ENCODE results near the gene HEMK1.

The HEMK1 gene

GRCh38 chr3:50625231-50626182 is 56.2 kb downstream of the HEMK1 start:
- Histone ChIP-seq H3F3A (ENCODE audit: control insufficient read depth, insufficient read depth) (no peaks in the 10 kb centered on the region), H3K4me3 (ENCODE audit: low read length) (no peak overlapping the region), H3K4me1 (ENCODE audit: control insufficient read depth, low read length) (peaks cover 6% of the 10 kb centered on the region), H3K36me3 (ENCODE audit: control insufficient read depth, low read length) (no peaks in the 10 kb centered on the region), H3K79me2 (ENCODE audit: control insufficient read depth, low read length) (no peaks in the 10 kb centered on the region), H3K27ac (ENCODE audit: low read depth, low read length) (no peak overlapping the region), H3K9me3 (ENCODE audit: control insufficient read depth, insufficient read depth, low read length) (no peaks in the 10 kb centered on the region), H3K4me2 (ENCODE audit: low read length) (no peak overlapping the region), H3K9me2 (replicated peaks; ENCODE audit: control insufficient read depth, low read length) (no peaks in the 10 kb centered on the region), H4K20me1 (ENCODE audit: control insufficient read depth, insufficient read depth, low read depth, low read length) (no peaks in the 10 kb centered on the region; the same call in 1 of the 2 replicates), H3K27me3 (ENCODE audit: control insufficient read depth, low read length) (no peaks in the 10 kb centered on the region)
- TF ChIP-seq CTCF (IDR thresholded peaks at IDR 0.05; ENCODE audit: low read depth, low read length, poor library complexity, severe bottlenecking): no peak
- no peak for TF ChIP-seq EZH2phosphoT487 (IDR thresholded peaks at IDR 0.05; ENCODE audit: borderline replicate concordance, low read length)

- Histone ChIP-seq H3K4me1 (ENCODE audit: control insufficient read depth, low read length) (peaks cover 9% of the 10 kb centered on the region), H3K9me3 (ENCODE audit: control insufficient read depth, insufficient read depth, low read length) (no peaks in the 10 kb centered on the region), H3K4me3 (ENCODE audit: low read length) (no peak overlapping the region), H4K20me1 (ENCODE audit: control insufficient read depth, insufficient read depth, low read depth, low read length) (no peaks in the 10 kb centered on the region; the same call in 1 of the 2 replicates), H3K4me2 (ENCODE audit: low read length) (no peak overlapping the region), H3K9me2 (replicated peaks; ENCODE audit: control insufficient read depth, low read length) (no peaks in the 10 kb centered on the region), H3K36me3 (ENCODE audit: control insufficient read depth, low read length) (no peaks in the 10 kb centered on the region), H3K27ac (ENCODE audit: low read depth, low read length) (no peak overlapping the region), H3F3A (ENCODE audit: control insufficient read depth, insufficient read depth) (no peaks in the 10 kb centered on the region), H3K79me2 (ENCODE audit: control insufficient read depth, low read length) (no peaks in the 10 kb centered on the region), H3K27me3 (ENCODE audit: control insufficient read depth, low read length) (no peaks in the 10 kb centered on the region)
- TF ChIP-seq CTCF (IDR thresholded peaks at IDR 0.05; ENCODE audit: low read depth, low read length, poor library complexity, severe bottlenecking) (no peak), EZH2phosphoT487 (IDR thresholded peaks at IDR 0.05; ENCODE audit: borderline replicate concordance, low read length) (no peak)
These were observed 57.1 kb downstream of the HEMK1 start for GRCh38 chr3:50626401-50626800.

GRCh38 chr3:50627407-50628051 is 58.2 kb downstream of the HEMK1 start:
- Histone ChIP-seq H3K9me3 (ENCODE audit: control insufficient read depth, insufficient read depth, low read length) (no peaks in the 10 kb centered on the region), H3K4me3 (ENCODE audit: low read length) (no peak overlapping the region), H3K4me1 (ENCODE audit: control insufficient read depth, low read length) (peaks cover 12% of the 10 kb centered on the region), H3K4me2 (ENCODE audit: low read length) (no peak overlapping the region), H3F3A (ENCODE audit: control insufficient read depth, insufficient read depth) (no peaks in the 10 kb centered on the region), H3K9me2 (replicated peaks; ENCODE audit: control insufficient read depth, low read length) (no peaks in the 10 kb centered on the region), H3K27me3 (ENCODE audit: control insufficient read depth, low read length) (no peaks in the 10 kb centered on the region), H3K27ac (ENCODE audit: low read depth, low read length) (no peak overlapping the region), H4K20me1 (ENCODE audit: control insufficient read depth, insufficient read depth, low read depth, low read length) (no peaks in the 10 kb centered on the region; the same call in 1 of the 2 replicates), H3K36me3 (ENCODE audit: control insufficient read depth, low read length) (no peaks in the 10 kb centered on the region), H3K79me2 (ENCODE audit: control insufficient read depth, low read length) (no peaks in the 10 kb centered on the region)
- TF ChIP-seq EZH2phosphoT487 (IDR thresholded peaks at IDR 0.05; ENCODE audit: borderline replicate concordance, low read length): no peak
- peak; percentile 25 for TF ChIP-seq CTCF (IDR thresholded peaks at IDR 0.05; ENCODE audit: low read depth, low read length, poor library complexity, severe bottlenecking)

Measured in DOHH2 (cell line).